Mucosa of stomach (tissue), 1 donor: ENCODE results near the gene CEP295NL.
"Not testable (repeated sequence)": the region's sequence is repeated elsewhere in the genome, so short reads cannot be mapped to it uniquely, and the experiment has no call there.

Source experiments
- H3K27me3 ChIP-seq: one replicate; pipeline ENCODE4 v1.7.0; 2013; ENCODE audit warnings: mild to moderate bottlenecking, low read length; ENCODE audit not compliant: control insufficient read depth, insufficient read depth
- H3K36me3 ChIP-seq: one replicate; pipeline ENCODE4 v1.7.0; 2013; ENCODE audit warnings: low read length; ENCODE audit not compliant: control insufficient read depth, insufficient read depth
- H3K4me1 ChIP-seq: one replicate; pipeline ENCODE4 v1.7.0; 2013; ENCODE audit warnings: mild to moderate bottlenecking, low read length; ENCODE audit not compliant: control insufficient read depth, insufficient read depth
- H3K4me3 ChIP-seq: one replicate; pipeline ENCODE4 v1.7.0; 2013; ENCODE audit warnings: low read length
- H3K9ac ChIP-seq: one replicate; pipeline ENCODE4 v1.7.0; 2013; ENCODE audit warnings: mild to moderate bottlenecking, low read length, moderate library complexity
- H3K9me3 ChIP-seq: one replicate; pipeline ENCODE4 v1.7.0; 2013; ENCODE audit warnings: mild to moderate bottlenecking, low read length, moderate library complexity; ENCODE audit not compliant: control insufficient read depth
- donor health status: Pancreatic carcinoma.

Gene CEP295NL

GRCh38 chr17:78897664-78898047 lies 5.3 kb downstream of the CEP295NL start:
- H3K9ac ChIP-seq = no peak overlapping the region
- no peaks in the 10 kb centered on the region for H3K36me3 ChIP-seq
- peaks cover 17% of the 10 kb centered on the region for H3K4me1 ChIP-seq
- no peak overlapping the region for H3K4me3 ChIP-seq
- H3K27me3 ChIP-seq = no peaks in the 10 kb centered on the region
- no peaks in the 10 kb centered on the region for H3K9me3 ChIP-seq

DNA sequence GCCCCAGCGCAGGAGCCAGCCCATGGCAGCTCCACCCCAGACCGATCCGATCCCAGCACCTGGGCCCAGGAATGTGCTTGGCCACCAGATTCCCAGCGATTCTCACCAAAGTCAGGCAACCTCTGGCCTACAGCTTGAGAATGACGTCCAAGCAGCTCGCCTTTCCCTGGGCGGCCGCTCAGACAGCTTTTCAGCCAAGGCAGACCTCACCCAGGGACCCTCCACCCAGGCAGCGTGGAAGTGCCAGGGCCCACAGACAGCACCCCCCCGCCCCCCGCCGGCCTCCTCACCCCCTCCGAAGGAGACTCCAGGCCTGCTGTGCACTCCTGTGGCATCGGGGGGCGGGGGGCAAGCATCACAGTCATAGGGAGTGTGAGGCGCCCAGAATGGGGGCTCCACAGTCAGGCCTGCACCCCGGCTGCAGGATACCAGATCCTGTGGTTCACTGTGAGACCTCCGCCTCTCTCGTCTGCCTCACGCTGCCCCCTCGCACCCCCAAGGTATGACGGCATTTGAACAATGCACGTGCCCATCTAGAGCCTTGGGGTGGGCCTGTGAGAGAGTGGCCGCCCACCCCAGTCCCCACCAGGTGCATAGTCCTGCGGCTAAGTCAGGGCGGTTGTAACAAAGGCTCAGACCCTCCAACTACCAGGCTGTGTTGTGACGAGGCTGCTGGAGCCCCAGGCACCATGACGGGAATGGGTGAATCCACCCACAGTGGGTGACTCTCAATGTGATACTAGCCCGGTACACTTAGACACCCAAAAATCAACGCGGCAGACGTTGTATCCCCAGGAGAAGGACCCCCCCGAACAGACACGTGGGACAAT lies 6.0 kb downstream of the CEP295NL start:
- H3K4me1 ChIP-seq = peaks cover 17% of the 10 kb centered on the region
- H3K4me3 ChIP-seq = no peak overlapping the region
- H3K9me3 ChIP-seq = no peaks in the 10 kb centered on the region
- H3K9ac ChIP-seq = no peak overlapping the region
- H3K27me3 ChIP-seq = no peaks in the 10 kb centered on the region
- no peaks in the 10 kb centered on the region for H3K36me3 ChIP-seq

DNA sequence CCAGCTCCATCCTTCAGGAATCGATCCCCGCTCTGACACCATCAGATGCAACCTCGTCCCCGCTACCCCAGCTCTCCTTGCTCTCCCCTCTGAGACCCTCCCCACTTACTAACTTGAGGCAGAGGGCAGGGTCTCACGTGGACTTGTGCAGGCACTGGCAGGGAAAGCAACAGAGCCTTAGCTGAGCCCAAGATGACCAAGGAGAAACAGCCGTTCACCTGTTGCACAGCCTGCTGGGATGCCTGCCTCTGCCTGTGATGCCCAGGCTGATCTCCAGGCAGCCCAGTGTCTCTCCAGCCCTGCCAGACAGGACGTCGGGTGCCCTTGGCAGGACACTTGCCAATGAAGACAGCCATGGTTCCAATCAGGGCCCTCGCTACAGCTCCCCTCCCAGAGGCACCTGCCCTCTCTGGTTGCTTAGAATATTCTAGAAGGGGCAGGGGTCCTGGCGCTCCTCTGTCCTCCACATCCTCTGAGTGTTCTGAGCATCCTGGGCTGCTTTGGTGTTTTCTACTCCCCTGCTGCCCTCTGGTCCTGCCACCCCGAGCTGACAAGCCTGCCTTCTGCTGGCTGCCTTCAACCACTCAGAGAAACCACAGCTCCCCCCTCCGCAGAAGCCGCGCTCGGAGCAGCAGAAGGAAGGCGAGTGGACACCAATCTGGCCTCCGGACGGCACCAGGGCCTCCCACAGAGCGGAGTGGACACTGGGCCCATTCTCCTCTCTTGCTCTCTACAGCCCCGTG lies 6.7 kb downstream of the CEP295NL start:
- Histone ChIP-seq H3K36me3 (no peaks in the 10 kb centered on the region), H3K4me1 (peaks cover 17% of the 10 kb centered on the region), H3K27me3 (no peaks in the 10 kb centered on the region), H3K9ac (no peak overlapping the region), H3K4me3 (no peak overlapping the region), H3K9me3 (no peaks in the 10 kb centered on the region)

GRCh38 chr17:78895322-78895721 lies 7.7 kb downstream of the CEP295NL start:
- Histone ChIP-seq H3K27me3 (no peaks in the 10 kb centered on the region), H3K9ac (no peak overlapping the region), H3K4me1 (peaks cover 17% of the 10 kb centered on the region), H3K4me3 (no peak overlapping the region), H3K36me3 (no peaks in the 10 kb centered on the region), H3K9me3 (no peaks in the 10 kb centered on the region)

- H3K9me3 ChIP-seq = no peaks in the 10 kb centered on the region
- no peaks in the 10 kb centered on the region for H3K36me3 ChIP-seq
- no peaks in the 10 kb centered on the region for H3K27me3 ChIP-seq
- no peak overlapping the region for H3K9ac ChIP-seq
- no peak overlapping the region for H3K4me3 ChIP-seq
- H3K4me1 ChIP-seq = peaks cover 11% of the 10 kb centered on the region
Measured at GRCh38 chr17:78893684-78894083, 9.3 kb downstream of the CEP295NL start.

DNA sequence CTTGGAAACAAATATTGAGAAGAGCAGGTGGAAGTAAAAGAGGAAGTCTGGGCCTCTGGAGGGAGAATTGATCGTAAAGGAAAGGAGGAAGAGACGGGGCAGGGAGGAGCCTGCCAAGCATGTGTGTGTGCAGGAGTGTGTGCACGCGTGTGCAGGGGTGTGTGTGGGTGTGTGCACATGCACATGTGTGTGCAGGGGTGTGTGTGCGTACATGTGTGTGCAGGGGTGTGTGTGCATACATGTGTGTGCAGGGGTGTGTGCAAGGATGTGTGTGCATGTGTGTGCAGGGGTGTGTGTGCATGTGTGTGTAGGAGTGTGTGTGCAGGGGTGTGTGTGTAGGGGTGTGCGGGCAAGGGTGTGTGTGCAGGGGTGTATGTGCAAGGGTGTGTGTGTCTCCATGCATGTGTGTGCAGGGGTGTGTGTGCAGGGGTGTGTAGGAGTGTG lies 10.0 kb downstream of the CEP295NL start:
- Histone ChIP-seq H3K9me3 (no peaks in the 10 kb centered on the region), H3K4me3 (no peak overlapping the region), H3K9ac (no peak overlapping the region), H3K4me1 (peaks cover 11% of the 10 kb centered on the region), H3K27me3 (no peaks in the 10 kb centered on the region), H3K36me3 (no peaks in the 10 kb centered on the region)

DNA sequence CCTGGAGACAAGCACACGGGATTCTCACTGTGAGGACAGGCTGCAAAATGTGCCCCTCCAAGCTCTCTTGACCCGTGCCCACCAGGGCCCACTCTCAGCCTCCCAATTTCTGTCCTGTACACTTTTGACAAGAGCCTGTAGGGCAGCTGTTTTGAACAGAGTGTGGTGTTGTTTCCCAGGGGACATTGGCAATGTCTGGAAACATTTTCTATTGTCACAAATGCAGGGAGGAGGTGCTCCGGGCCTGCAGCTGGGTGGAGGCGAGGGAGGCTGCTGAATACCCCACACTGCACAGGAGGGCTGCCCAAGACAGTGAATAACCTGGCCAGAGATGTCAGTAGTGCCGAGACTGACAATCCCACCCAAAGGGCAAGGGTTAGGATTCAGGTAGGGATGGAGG lies 10.5 kb downstream of the CEP295NL start:
- H3K4me3 ChIP-seq = no peak overlapping the region
- no peak overlapping the region for H3K9ac ChIP-seq

DNA sequence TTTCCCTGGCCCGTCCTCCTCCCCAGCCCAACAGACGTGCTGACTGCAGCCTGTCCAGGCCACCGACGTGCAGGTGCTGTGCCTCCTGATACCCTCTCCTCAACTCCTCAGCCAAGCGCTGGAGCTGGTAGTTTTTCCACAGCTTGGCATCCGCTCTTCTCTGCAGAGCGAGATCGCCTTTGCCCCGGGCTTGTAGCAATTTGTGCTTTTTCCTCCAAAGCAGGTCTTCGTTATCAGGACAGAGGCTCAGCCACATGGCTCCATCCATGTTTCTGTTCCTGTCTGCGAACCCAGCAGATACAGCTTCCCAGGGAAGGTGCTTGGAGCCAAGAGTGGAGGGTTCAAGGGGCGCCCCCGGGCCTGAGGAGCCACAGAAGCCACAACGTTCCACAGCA lies 10.9 kb downstream of the CEP295NL start:
- Histone ChIP-seq H3K9me3 (no peaks in the 10 kb centered on the region), H3K36me3 (no peaks in the 10 kb centered on the region), H3K9ac (no peak overlapping the region), H3K27me3 (no peaks in the 10 kb centered on the region), H3K4me1 (peaks cover 11% of the 10 kb centered on the region), H3K4me3 (no peak overlapping the region)

More for the DNA sequence above, 10.5 kb downstream of the CEP295NL start:
- H3K4me1 ChIP-seq = peaks cover 11% of the 10 kb centered on the region
- no peaks in the 10 kb centered on the region for H3K27me3 ChIP-seq
- H3K9me3 ChIP-seq = no peaks in the 10 kb centered on the region
- no peaks in the 10 kb centered on the region for H3K36me3 ChIP-seq

- no peak overlapping the region for H3K4me3 ChIP-seq
- H3K27me3 ChIP-seq = no peaks in the 10 kb centered on the region
- no peak overlapping the region for H3K9ac ChIP-seq
- H3K36me3 ChIP-seq = no peaks in the 10 kb centered on the region
- peaks cover 10% of the 10 kb centered on the region for H3K4me1 ChIP-seq
- no peaks in the 10 kb centered on the region for H3K9me3 ChIP-seq
Measured at GRCh38 chr17:78891406-78892061, 11.5 kb downstream of the CEP295NL start.

- H3K4me1 ChIP-seq = peaks cover 5% of the 10 kb centered on the region
- H3K27me3 ChIP-seq = no peaks in the 10 kb centered on the region
- no peak overlapping the region for H3K9ac ChIP-seq
- no peak overlapping the region for H3K4me3 ChIP-seq
- H3K9me3 ChIP-seq = no peaks in the 10 kb centered on the region
- no peaks in the 10 kb centered on the region for H3K36me3 ChIP-seq
Measured at GRCh38 chr17:78890498-78890897, 12.5 kb downstream of the CEP295NL start.

DNA sequence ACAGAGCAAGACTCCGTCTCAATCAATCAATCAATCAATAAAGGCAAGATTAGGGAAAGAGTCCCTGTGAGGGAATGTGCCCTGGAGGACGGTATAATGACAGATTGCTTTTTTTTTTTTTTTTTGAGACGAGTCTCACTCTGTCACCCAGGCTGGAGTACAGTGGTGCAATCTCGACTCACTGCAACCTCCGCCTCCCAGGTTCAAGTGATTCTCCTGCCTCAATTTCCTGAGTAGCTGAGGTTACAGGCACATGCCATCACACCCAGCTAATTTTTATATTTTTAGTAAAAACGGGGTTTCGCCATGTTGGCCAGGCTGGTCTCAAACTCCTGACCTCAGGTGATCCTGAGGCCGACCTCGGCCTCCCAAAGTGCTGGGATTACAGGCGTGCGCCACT lies 12.9 kb downstream of the CEP295NL start:
- H3K36me3 ChIP-seq, H3K4me1 ChIP-seq, H3K27me3 ChIP-seq, H3K9me3 ChIP-seq, H3K9ac ChIP-seq, H3K4me3 ChIP-seq: not testable (repeated sequence)

- Histone ChIP-seq H3K4me3 (no peak overlapping the region), H3K27me3 (no peaks in the 10 kb centered on the region), H3K4me1 (peaks cover 11% of the 10 kb centered on the region), H3K9me3 (no peaks in the 10 kb centered on the region), H3K36me3 (no peaks in the 10 kb centered on the region), H3K9ac (no peak overlapping the region)
Measured at GRCh38 chr17:78889531-78889930, 13.5 kb downstream of the CEP295NL start.
